HL-60 (cell line): ENCODE data around the gene ARL5B.

Experiments
- GABPA ChIP-seq: IDR thresholded peaks from 2 replicates; pipeline ENCODE4 v1.6.1; 2012; ENCODE audit warnings: low read depth
- POLR2AphosphoS5 ChIP-seq: IDR thresholded peaks from 2 replicates; pipeline ENCODE4 v1.6.1; 2012; ENCODE audit warnings: low read depth
- TF ChIP-seq, protein P1 (sequence below): IDR thresholded peaks from one replicate; pipeline ENCODE4 v1.5.1; 2011; ENCODE audit warnings: low read length, control low read depth, inconsistent platforms; ENCODE audit not compliant: insufficient read depth
- TF ChIP-seq, protein P2 (sequence below): IDR thresholded peaks from 2 replicates; pipeline ENCODE4 v1.6.1; 2012; ENCODE audit warnings: low read depth; ENCODE audit not compliant: insufficient replicate concordance

DNA sequence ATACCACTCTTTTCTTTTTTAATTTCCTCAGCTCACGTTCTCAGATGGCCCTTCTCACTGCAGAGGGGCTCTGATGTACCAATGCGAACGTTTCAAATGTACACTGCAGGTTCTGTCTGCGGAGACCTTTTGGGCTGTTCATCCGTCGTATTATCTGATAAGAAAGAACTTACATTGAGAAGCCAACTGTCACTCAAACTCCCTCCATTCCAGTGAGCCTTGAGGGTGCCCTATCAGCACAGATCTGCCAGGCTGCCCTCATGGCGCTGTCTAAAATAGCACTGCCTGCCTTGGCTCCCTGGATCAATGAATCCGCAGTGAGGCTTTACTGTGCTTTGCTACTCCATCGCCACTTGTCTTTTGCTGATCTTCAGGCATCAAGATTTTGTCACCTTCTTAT, 61.8 kb downstream of the ARL5B start:
- TF ChIP-seq, protein P1, sequence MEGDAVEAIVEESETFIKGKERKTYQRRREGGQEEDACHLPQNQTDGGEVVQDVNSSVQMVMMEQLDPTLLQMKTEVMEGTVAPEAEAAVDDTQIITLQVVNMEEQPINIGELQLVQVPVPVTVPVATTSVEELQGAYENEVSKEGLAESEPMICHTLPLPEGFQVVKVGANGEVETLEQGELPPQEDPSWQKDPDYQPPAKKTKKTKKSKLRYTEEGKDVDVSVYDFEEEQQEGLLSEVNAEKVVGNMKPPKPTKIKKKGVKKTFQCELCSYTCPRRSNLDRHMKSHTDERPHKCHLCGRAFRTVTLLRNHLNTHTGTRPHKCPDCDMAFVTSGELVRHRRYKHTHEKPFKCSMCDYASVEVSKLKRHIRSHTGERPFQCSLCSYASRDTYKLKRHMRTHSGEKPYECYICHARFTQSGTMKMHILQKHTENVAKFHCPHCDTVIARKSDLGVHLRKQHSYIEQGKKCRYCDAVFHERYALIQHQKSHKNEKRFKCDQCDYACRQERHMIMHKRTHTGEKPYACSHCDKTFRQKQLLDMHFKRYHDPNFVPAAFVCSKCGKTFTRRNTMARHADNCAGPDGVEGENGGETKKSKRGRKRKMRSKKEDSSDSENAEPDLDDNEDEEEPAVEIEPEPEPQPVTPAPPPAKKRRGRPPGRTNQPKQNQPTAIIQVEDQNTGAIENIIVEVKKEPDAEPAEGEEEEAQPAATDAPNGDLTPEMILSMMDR, result no peak
- TF ChIP-seq GABPA (no peak), POLR2AphosphoS5 (no peak)
- TF ChIP-seq, protein P2, sequence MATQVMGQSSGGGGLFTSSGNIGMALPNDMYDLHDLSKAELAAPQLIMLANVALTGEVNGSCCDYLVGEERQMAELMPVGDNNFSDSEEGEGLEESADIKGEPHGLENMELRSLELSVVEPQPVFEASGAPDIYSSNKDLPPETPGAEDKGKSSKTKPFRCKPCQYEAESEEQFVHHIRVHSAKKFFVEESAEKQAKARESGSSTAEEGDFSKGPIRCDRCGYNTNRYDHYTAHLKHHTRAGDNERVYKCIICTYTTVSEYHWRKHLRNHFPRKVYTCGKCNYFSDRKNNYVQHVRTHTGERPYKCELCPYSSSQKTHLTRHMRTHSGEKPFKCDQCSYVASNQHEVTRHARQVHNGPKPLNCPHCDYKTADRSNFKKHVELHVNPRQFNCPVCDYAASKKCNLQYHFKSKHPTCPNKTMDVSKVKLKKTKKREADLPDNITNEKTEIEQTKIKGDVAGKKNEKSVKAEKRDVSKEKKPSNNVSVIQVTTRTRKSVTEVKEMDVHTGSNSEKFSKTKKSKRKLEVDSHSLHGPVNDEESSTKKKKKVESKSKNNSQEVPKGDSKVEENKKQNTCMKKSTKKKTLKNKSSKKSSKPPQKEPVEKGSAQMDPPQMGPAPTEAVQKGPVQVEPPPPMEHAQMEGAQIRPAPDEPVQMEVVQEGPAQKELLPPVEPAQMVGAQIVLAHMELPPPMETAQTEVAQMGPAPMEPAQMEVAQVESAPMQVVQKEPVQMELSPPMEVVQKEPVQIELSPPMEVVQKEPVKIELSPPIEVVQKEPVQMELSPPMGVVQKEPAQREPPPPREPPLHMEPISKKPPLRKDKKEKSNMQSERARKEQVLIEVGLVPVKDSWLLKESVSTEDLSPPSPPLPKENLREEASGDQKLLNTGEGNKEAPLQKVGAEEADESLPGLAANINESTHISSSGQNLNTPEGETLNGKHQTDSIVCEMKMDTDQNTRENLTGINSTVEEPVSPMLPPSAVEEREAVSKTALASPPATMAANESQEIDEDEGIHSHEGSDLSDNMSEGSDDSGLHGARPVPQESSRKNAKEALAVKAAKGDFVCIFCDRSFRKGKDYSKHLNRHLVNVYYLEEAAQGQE, result no peak
